Activated naive CD8-positive, alpha-beta T cell (primary cell): ENCODE data around the gene KIF18A.
"Not testable (repeated sequence)": the region's sequence is repeated elsewhere in the genome, so short reads cannot be mapped to it uniquely, and the experiment has no call there.

Experiments
- H3K27ac Mint-ChIP-seq: one replicate; pipeline ENCODE4 v1.8.0; 2021; ENCODE audit warnings: mixed read lengths
- H3K27me3 Mint-ChIP-seq: one replicate; pipeline ENCODE4 v1.8.0; 2021; ENCODE audit warnings: mixed read lengths
- H3K36me3 Mint-ChIP-seq: one replicate; pipeline ENCODE4 v1.8.0; 2021; ENCODE audit warnings: mixed read lengths
- H3K4me1 Mint-ChIP-seq: one replicate; pipeline ENCODE4 v1.8.0; 2021; ENCODE audit warnings: low read depth, mixed read lengths
- H3K4me3 Mint-ChIP-seq: one replicate; pipeline ENCODE4 v1.8.0; 2021; ENCODE audit warnings: mild to moderate bottlenecking, mixed read lengths
- H3K9me3 Mint-ChIP-seq: one replicate; pipeline ENCODE4 v1.8.0; 2021; ENCODE audit warnings: low read depth, mixed read lengths

The KIF18A gene

GRCh38 chr11:28117712-28118111 is 9.8 kb upstream of the KIF18A start:
- Mint-ChIP-seq H3K27me3 (no peaks in the 10 kb centered on the region), H3K4me1 (peaks cover 32% of the 10 kb centered on the region), H3K9me3 (no peaks in the 10 kb centered on the region), H3K4me3 (no peak overlapping the region), H3K36me3 (peaks cover 20% of the 10 kb centered on the region), H3K27ac (no peak overlapping the region)

GRCh38 chr11:28114731-28115130 is 6.8 kb upstream of the KIF18A start:
- Mint-ChIP-seq H3K4me3 (no peak overlapping the region), H3K27ac (no peak overlapping the region), H3K9me3 (no peaks in the 10 kb centered on the region), H3K4me1 (peaks cover 50% of the 10 kb centered on the region), H3K27me3 (no peaks in the 10 kb centered on the region), H3K36me3 (peaks cover 14% of the 10 kb centered on the region)

- H3K9me3 Mint-ChIP-seq: no peaks in the 10 kb centered on the region
- peaks cover 54% of the 10 kb centered on the region for H3K4me1 Mint-ChIP-seq
Measured at GRCh38 chr11:28114116-28114515, 6.2 kb upstream of the KIF18A start.

GRCh38 chr11:28110821-28111200 is 2.9 kb upstream of the KIF18A start:
- H3K27me3 Mint-ChIP-seq: no peaks in the 10 kb centered on the region
- peak overlapping the region; percentile 76 for H3K27ac Mint-ChIP-seq
- no peaks in the 10 kb centered on the region for H3K9me3 Mint-ChIP-seq
- peaks cover 61% of the 10 kb centered on the region for H3K4me1 Mint-ChIP-seq
- H3K4me3 Mint-ChIP-seq: peak overlapping the region; percentile 99
- peaks cover 7% of the 10 kb centered on the region for H3K36me3 Mint-ChIP-seq

More at GRCh38 chr11:28114116-28114515, 6.2 kb upstream of the KIF18A start:
- peaks cover 14% of the 10 kb centered on the region for H3K36me3 Mint-ChIP-seq
- H3K27ac Mint-ChIP-seq: no peak overlapping the region
- no peaks in the 10 kb centered on the region for H3K27me3 Mint-ChIP-seq
- H3K4me3 Mint-ChIP-seq: no peak overlapping the region

- Mint-ChIP-seq H3K36me3 (peaks cover 7% of the 10 kb centered on the region), H3K27ac (peak overlapping the region; percentile 76), H3K4me1 (peaks cover 61% of the 10 kb centered on the region), H3K9me3 (no peaks in the 10 kb centered on the region), H3K4me3 (peak overlapping the region; percentile 99), H3K27me3 (no peaks in the 10 kb centered on the region)
Measured at GRCh38 chr11:28110108-28110820, 2.3 kb upstream of the KIF18A start.

- peaks cover 56% of the 10 kb centered on the region for H3K4me1 Mint-ChIP-seq
- no peaks in the 10 kb centered on the region for H3K9me3 Mint-ChIP-seq
- H3K4me3 Mint-ChIP-seq: peak overlapping the region; percentile 99
- no peaks in the 10 kb centered on the region for H3K27me3 Mint-ChIP-seq
- H3K27ac Mint-ChIP-seq: no peak overlapping the region
- peaks cover 1% of the 10 kb centered on the region for H3K36me3 Mint-ChIP-seq
Measured at GRCh38 chr11:28108958-28109357, 1.0 kb upstream of the KIF18A start.

GRCh38 chr11:28107191-28107749 is 686 bp downstream of the KIF18A start:
- Mint-ChIP-seq H3K27ac (peak overlapping the region; percentile 96), H3K4me3 (peak overlapping the region; percentile 99), H3K9me3 (no peaks in the 10 kb centered on the region), H3K36me3 (no peaks in the 10 kb centered on the region), H3K27me3 (no peaks in the 10 kb centered on the region), H3K4me1 (peaks cover 49% of the 10 kb centered on the region)

GRCh38 chr11:28106353-28107043 is 1.5 kb downstream of the KIF18A start:
- Mint-ChIP-seq H3K4me1 (peaks cover 42% of the 10 kb centered on the region), H3K27me3 (no peaks in the 10 kb centered on the region), H3K9me3 (no peaks in the 10 kb centered on the region), H3K36me3 (no peaks in the 10 kb centered on the region), H3K27ac (no peak overlapping the region), H3K4me3 (peak overlapping the region; percentile 99)

GRCh38 chr11:28105869-28106268 is 2.1 kb downstream of the KIF18A start:
- no peak overlapping the region for H3K27ac Mint-ChIP-seq
- no peaks in the 10 kb centered on the region for H3K36me3 Mint-ChIP-seq
- H3K9me3 Mint-ChIP-seq: no peaks in the 10 kb centered on the region
- peaks cover 36% of the 10 kb centered on the region for H3K4me1 Mint-ChIP-seq
- peak overlapping the region; percentile 99 for H3K4me3 Mint-ChIP-seq
- no peaks in the 10 kb centered on the region for H3K27me3 Mint-ChIP-seq

GRCh38 chr11:28104984-28105383 is 3.0 kb downstream of the KIF18A start:
- Mint-ChIP-seq H3K27ac (no peak overlapping the region), H3K4me3 (no peak overlapping the region), H3K4me1 (peaks cover 30% of the 10 kb centered on the region), H3K27me3 (no peaks in the 10 kb centered on the region), H3K9me3 (no peaks in the 10 kb centered on the region), H3K36me3 (no peaks in the 10 kb centered on the region)

- no peaks in the 10 kb centered on the region for H3K9me3 Mint-ChIP-seq
- no peak overlapping the region for H3K27ac Mint-ChIP-seq
- no peaks in the 10 kb centered on the region for H3K27me3 Mint-ChIP-seq
- H3K36me3 Mint-ChIP-seq: no peaks in the 10 kb centered on the region
- no peak overlapping the region for H3K4me3 Mint-ChIP-seq
- peaks cover 25% of the 10 kb centered on the region for H3K4me1 Mint-ChIP-seq
Measured at GRCh38 chr11:28104425-28104824, 3.5 kb downstream of the KIF18A start.

GRCh38 chr11:28102300-28102699 is 5.7 kb downstream of the KIF18A start:
- not testable (repeated sequence) for H3K9me3 Mint-ChIP-seq, H3K27me3 Mint-ChIP-seq, H3K4me3 Mint-ChIP-seq, H3K27ac Mint-ChIP-seq, H3K4me1 Mint-ChIP-seq, H3K36me3 Mint-ChIP-seq

- Mint-ChIP-seq H3K27me3 (no peaks in the 10 kb centered on the region), H3K4me3 (no peak overlapping the region), H3K9me3 (no peaks in the 10 kb centered on the region)
Measured at GRCh38 chr11:28100665-28101064, 7.3 kb downstream of the KIF18A start.

GRCh38 chr11:28099715-28100114 is 8.2 kb downstream of the KIF18A start:
- Mint-ChIP-seq H3K4me1 (no peaks in the 10 kb centered on the region), H3K27me3 (no peaks in the 10 kb centered on the region), H3K36me3 (peaks cover 6% of the 10 kb centered on the region), H3K4me3 (no peak overlapping the region), H3K27ac (no peak overlapping the region), H3K9me3 (no peaks in the 10 kb centered on the region)

More at GRCh38 chr11:28100665-28101064, 7.3 kb downstream of the KIF18A start:
- Mint-ChIP-seq H3K27ac (no peak overlapping the region), H3K36me3 (peaks cover 3% of the 10 kb centered on the region), H3K4me1 (no peaks in the 10 kb centered on the region)

- Mint-ChIP-seq H3K4me1 (no peaks in the 10 kb centered on the region), H3K9me3 (no peaks in the 10 kb centered on the region), H3K27me3 (no peaks in the 10 kb centered on the region), H3K36me3 (peaks cover 6% of the 10 kb centered on the region), H3K4me3 (no peak overlapping the region), H3K27ac (no peak overlapping the region)
Measured at GRCh38 chr11:28098257-28098656, 9.7 kb downstream of the KIF18A start.
